ENCODE data around the gene CCDC85C. TPM values are rescaled to one million over a fixed set of nuclear protein-coding genes. Genes with fewer than 3 reads are reported as not detected.
A peak's percentile ranks its signal among the peaks of the same experiment; 100 is the strongest.

CCDC85C gene
- total and polyA plus RNA-seq, 10 of the 15 experiments (the other 5 are each of a cell fraction or from before 2014, with no cell fraction given): 0.03 to 3.6 (median 1.1) TPM

- no peak overlapping the region for H3K9ac ChIP-seq (ENCODE audit: control insufficient read depth, insufficient read depth, low read length)
- peaks cover 24 to 67% of the 10 kb centered on the region in 2 experiments for H3K36me3 ChIP-seq (ENCODE audit: control insufficient read depth in 2 of 2, insufficient read depth in 2 of 2, low read length in 1 of 2)
- no peak overlapping the region for H3K4me2 ChIP-seq (ENCODE audit: control insufficient read depth, insufficient read depth)
- BruUV-seq (replicated peaks): no TSS peak
- 83% methylated on average over 14 of the region's 14 CpGs for WGBS (ENCODE audit: insufficient coverage, insufficient replicate concordance, low lambda C conversion rate, missing lambda C conversion rate)
- TF ChIP-seq POLR2AphosphoS5 (IDR thresholded peaks at IDR 0.05; ENCODE audit: low read length) (peak; percentile 60; the same call in 1 of the 2 replicates), E2F4 (IDR thresholded peaks at IDR 0.05; ENCODE audit: low read depth, low read length) (no peak)
- no peaks in the 10 kb centered on the region for H3K27me3 ChIP-seq (replicated peaks in 1 of 2; ENCODE audit: control insufficient read depth in 2 of 2, insufficient read depth in 2 of 2, low read length in 1 of 2)
- DNase-seq (ENCODE audit: low read depth, low spot score) (no peak), ATAC-seq (no peak), FAIRE-seq (peak; percentile 47)
- in situ Hi-C loops (cut with MboI) (no loop called here), intact Hi-C loops (cut with micrococcal nuclease; ENCODE audit: unreplicated experiment) (no loop called here)
- H3K4me3 ChIP-seq: no peak overlapping the region
- no peak overlapping the region for H3K27ac ChIP-seq (ENCODE audit: control insufficient read depth, insufficient read depth)
- no peaks in the 10 kb centered on the region for H3K4me1 ChIP-seq (ENCODE audit: control insufficient read depth, insufficient read depth, low read length)
- POLR2A ChIA-PET: interaction anchor here (0.6 kb wide), 1 partner anchor 19 kb away, joined by 3 read pairs; no protein-coding TSS in a partner anchor
- CTCF ChIA-PET: no interaction called here
- H4K20me1 ChIP-seq (ENCODE audit: control insufficient read depth, insufficient read depth): no peaks in the 10 kb centered on the region
- no peaks in the 10 kb centered on the region for H3K79me2 ChIP-seq (ENCODE audit: control insufficient read depth, insufficient read depth, low read length)
- H2AFZ ChIP-seq (ENCODE audit: control insufficient read depth, low read depth, low read length): no peak overlapping the region
- SMC1A ChIA-PET (ENCODE audit: uncharacterized antibody, unreplicated experiment): no interaction called here
- RAD21 ChIA-PET (ENCODE audit: unreplicated experiment): interaction anchor here (0.7 kb wide), 1 partner anchor 125 kb away, joined by 3 read pairs; no protein-coding TSS in a partner anchor
- no peaks in the 10 kb centered on the region for H3K9me3 ChIP-seq (replicated peaks; ENCODE audit: control insufficient read depth, insufficient read depth, low read length)
Observed at GRCh38 chr14:99502989-99503421, 101.0 kb downstream of the CCDC85C start.

- no TSS peak for BruUV-seq (replicated peaks)
- ChIA-PET RAD21 (ENCODE audit: unreplicated experiment) (no interaction called here), CTCF (no interaction called here), POLR2A (no interaction called here), SMC1A (ENCODE audit: uncharacterized antibody, unreplicated experiment) (no interaction called here)
- Histone ChIP-seq H3K27ac (ENCODE audit: control insufficient read depth, insufficient read depth) (no peak overlapping the region), H2AFZ (ENCODE audit: control insufficient read depth, low read depth, low read length) (no peak overlapping the region), H3K4me2 (ENCODE audit: control insufficient read depth, insufficient read depth) (no peak overlapping the region), H3K9me3 (replicated peaks; ENCODE audit: control insufficient read depth, insufficient read depth, low read length) (no peaks in the 10 kb centered on the region), H3K4me1 (ENCODE audit: control insufficient read depth, insufficient read depth, low read length) (no peaks in the 10 kb centered on the region), H3K9ac (ENCODE audit: control insufficient read depth, insufficient read depth, low read length) (no peak overlapping the region), H4K20me1 (ENCODE audit: control insufficient read depth, insufficient read depth) (no peaks in the 10 kb centered on the region), H3K4me3 (no peak overlapping the region), H3K79me2 (ENCODE audit: control insufficient read depth, insufficient read depth, low read length) (no peaks in the 10 kb centered on the region), H3K27me3 (replicated peaks in 1 of 2; ENCODE audit: control insufficient read depth in 2 of 2, insufficient read depth in 2 of 2, low read length in 1 of 2) (no peaks in the 10 kb centered on the region), H3K36me3 (ENCODE audit: control insufficient read depth in 2 of 2, insufficient read depth in 2 of 2, low read length in 1 of 2) (peaks cover 19 to 49% of the 10 kb centered on the region in 2 experiments)
- no peak for ATAC-seq
- WGBS (ENCODE audit: insufficient coverage, insufficient replicate concordance, low lambda C conversion rate, missing lambda C conversion rate): 81% methylated on average over 3 of the region's 3 CpGs
- no peak for FAIRE-seq
- no peak for DNase-seq (ENCODE audit: low read depth, low spot score)
- intact Hi-C loops (cut with micrococcal nuclease; ENCODE audit: unreplicated experiment) (no loop called here), in situ Hi-C loops (cut with MboI) (no loop called here)
- TF ChIP-seq NFIC (IDR thresholded peaks at IDR 0.05; ENCODE audit: low read depth, low read length) (no peak), CHD1 (IDR thresholded peaks at IDR 0.05; ENCODE audit: low read depth, low read length) (no peak), POLR2A (IDR thresholded peaks at IDR 0.05; ENCODE audit: low read depth, low read length) (no peak), ATF3 (IDR thresholded peaks at IDR 0.05; ENCODE audit: borderline replicate concordance, extremely low read depth, low read depth, low read length) (no peak), WRNIP1 (IDR thresholded peaks at IDR 0.05; ENCODE audit: borderline replicate concordance, low read depth, low read length) (no peak), PRDM15 (CRISPR knock-in tag; IDR thresholded peaks at IDR 0.05) (no peak), TAF1 (IDR thresholded peaks at IDR 0.05; ENCODE audit: borderline replicate concordance, low read depth, low read length) (no peak), MXI1 (IDR thresholded peaks at IDR 0.05; ENCODE audit: low read depth, low read length) (no peak), SMC3 (IDR thresholded peaks at IDR 0.05; ENCODE audit: borderline replicate concordance, low read length) (no peak), ZNF24 (IDR thresholded peaks at IDR 0.05) (no peak)
Observed at GRCh38 chr14:99497894-99498293, 106.1 kb downstream of the CCDC85C start.

All from GM12878 (cell line).